HG03354 (cell line): ENCODE measurements around the gene DISP3.
"Not testable (repeated sequence)": the region's sequence is repeated elsewhere in the genome, so short reads cannot be mapped to it uniquely, and the experiment has no call there.

Source experiments
- ATAC-seq: cut with Tn5 transposase; IDR thresholded peaks from one replicate; pipeline ENCODE4 v1.9.1; 2021; ENCODE audit warnings: mild to moderate bottlenecking; ENCODE audit not compliant: unreplicated experiment, poor library complexity, severe bottlenecking

DISP3 gene

DNA sequence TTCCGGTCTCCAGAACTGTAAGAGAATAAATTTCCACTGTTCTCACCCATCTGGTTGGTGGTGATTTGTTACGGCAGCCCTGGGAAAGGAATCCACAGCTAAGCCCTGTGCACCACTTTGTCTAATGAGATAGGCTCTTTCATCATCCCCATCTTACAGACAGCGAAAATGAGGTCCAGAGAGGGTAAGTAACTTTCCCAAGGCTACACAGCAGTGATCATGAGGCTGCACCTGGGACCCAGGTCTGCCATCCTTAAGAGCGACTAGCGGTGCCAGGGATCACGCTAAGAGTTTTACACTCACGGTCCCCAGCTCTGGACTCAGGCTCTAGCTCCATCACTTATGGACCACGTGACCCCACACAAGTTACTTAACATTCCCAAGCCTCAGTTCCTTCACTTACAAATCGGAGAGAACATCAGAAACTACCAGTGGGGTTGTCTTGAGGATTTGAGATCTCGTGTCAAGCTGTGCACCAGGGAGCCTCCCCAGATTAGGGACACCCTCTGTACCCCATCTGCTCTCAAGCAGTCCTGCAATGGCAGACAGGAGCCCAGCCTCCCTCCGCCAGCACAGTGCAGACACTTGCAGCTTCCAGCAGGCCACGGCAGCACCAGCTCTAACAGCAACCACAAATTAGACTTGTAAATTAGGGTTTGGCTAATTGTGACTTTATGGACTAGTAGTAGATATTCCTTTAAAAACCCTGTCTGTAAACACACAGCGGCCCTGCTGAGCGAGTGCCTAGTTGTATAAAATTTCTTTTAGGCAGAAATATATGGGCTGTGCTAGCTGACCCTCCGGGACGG lies 87.3 kb downstream of the DISP3 start:
- ATAC-seq: no peak

DNA sequence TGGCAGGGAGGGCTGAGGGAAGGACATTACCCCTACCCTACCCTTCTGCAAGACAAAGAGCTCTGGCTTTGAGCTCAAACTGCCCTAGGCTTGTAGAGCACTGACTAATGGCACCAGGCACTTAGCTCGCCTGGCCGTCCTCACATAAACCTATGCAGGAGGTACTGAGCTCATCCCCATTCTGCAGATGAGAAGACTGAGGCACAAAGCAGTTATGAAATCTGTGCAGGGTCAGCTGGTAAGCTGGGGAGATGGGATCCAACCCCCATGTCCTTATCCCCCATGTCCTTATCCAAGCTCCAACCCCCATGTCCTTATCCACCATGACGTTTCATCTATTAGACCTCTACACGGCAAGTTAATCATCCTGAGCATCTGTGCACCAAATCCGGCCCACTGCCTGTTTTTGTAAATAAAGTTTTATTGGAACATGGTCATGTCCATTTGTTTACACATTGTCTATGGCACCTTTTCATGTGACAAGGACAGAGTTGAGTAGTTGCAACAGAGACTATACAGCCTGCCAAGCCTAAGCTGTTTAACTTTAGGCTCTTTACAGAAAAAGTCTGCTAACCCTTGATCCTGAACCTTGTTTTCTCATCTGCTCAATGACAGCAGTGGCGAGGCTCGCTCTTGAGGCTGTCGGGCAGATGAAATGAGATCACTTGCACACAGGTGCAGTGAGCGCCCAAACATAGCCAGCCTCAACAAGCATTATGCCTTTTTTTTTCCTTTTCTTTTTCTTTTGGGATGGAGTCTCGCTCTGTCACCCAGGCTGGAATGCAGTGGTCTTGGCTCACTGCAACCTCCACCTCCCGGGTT lies 88.5 kb downstream of the DISP3 start:
- ATAC-seq: no peak

DNA sequence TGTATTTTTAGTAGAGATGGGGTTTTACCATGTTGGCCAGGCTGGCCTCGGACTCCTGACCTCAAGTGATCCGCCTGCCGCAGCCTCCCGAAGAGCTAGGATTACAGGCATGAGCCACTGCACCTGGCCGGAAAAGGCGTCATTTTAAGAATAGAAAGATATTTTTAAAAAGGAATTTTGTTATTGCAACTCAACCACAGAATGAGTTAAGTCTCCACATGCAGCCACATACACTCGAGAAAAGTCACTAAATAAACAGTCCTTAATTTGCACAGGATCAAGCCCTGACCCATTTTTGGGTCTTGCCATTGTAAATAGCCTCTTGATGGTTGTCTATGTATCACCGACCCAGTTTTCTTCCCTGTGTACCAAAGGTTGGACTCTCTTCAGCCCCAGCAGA lies 89.7 kb downstream of the DISP3 start:
- no peak for ATAC-seq

GRCh38 chr1:11569551-11569950 lies 90.6 kb downstream of the DISP3 start:
- ATAC-seq: no peak

- no peak for ATAC-seq
Measured at GRCh38 chr1:11569954-11570353, 91.0 kb downstream of the DISP3 start.

DNA sequence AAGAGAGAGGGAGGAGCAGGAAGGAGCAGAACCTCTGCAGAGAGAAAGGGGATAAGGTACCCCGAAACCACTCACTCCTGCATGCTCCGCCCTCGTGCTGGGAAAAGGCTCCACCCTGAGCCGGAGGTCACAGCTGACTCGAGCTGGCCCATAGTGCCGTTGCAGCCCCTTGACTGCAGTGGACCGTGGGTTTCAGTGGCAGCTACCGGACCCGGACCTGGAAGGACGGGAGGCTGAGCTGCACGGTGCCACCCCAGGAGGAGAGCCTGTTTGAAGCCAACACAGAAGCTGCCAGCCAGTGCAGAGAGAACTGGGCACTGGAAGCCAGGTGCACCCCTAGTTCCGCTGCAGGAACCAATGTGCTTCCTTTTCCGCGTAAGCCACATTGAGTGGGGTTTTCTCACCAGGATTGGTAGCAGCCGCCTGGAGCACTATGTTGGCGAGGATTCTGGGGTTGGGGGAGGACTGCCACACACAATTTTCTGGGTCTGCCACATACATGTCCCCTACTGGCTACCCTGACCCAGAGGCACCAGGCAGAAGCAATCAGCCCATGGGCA lies 91.9 kb downstream of the DISP3 start:
- no peak for ATAC-seq

- no peak for ATAC-seq
Measured at GRCh38 chr1:11571906-11572616, 93.1 kb downstream of the DISP3 start.

- no peak for ATAC-seq
Measured at GRCh38 chr1:11573116-11573692, 94.2 kb downstream of the DISP3 start.

- ATAC-seq: no peak
Measured at GRCh38 chr1:11575553-11575952, 96.6 kb downstream of the DISP3 start.

GRCh38 chr1:11576109-11576875 lies 97.3 kb downstream of the DISP3 start:
- ATAC-seq: no peak

DNA sequence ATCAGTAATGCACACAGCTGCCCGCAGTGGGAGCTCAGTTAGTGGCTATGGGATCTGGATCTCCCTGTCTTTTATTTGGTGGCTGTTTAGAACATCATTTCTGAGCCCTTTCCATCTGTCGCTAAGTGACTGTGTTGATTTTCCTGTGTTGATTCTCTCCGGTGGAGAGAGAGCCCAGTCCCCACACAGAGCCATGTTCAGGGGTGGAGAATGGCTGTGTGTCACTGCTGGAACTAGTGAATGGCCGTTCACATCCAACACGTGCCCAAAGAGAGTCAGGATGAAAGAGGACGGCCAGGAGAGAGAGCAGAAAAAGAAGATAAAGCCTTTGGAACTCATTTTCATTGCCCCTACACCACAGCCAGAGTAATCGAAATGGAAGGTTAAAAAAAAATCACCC lies 99.0 kb downstream of the DISP3 start:
- ATAC-seq: no peak

GRCh38 chr1:11579506-11579905 lies 100.6 kb downstream of the DISP3 start:
- no peak for ATAC-seq

DNA sequence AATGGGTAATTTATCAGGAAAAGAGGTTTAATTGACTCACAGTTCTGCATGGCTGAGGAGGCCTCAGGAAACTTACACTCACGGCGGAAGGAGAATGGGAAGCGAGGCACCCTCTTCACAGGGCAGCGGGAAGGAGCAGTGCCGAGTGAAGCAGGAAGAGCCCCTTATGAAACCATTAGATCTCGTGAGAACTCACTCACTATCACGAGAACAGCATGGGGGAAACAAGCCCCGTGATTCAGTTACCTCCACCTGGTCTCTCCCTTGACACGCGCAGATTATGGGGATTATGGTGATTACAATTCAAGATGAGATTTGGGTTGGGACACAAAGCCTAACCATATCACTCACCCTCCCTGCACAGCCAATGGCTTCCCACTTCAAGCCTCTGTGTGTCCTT lies 101.1 kb downstream of the DISP3 start:
- ATAC-seq: not testable (repeated sequence)

- no peak for ATAC-seq
Measured at GRCh38 chr1:11581445-11581991, 102.6 kb downstream of the DISP3 start.

GRCh38 chr1:11585389-11585788 lies 106.4 kb downstream of the DISP3 start:
- ATAC-seq: no peak
